Measurements from ENCODE around the gene MYO10. TPM values are rescaled to one million over a fixed set of nuclear protein-coding genes. Genes with fewer than 3 reads are reported as not detected.
A peak's percentile ranks its signal among the peaks of the same experiment; 100 is the strongest.

The MYO10 gene
- total and polyA plus RNA-seq, 4 donors: 27.9 to 77.7 (median 41.8) TPM

GRCh38 chr5:16803831-16804230 is 132.3 kb downstream of the MYO10 start:
- H3K9me3 ChIP-seq (ENCODE audit: control insufficient read depth, insufficient read depth, low read length): no peaks in the 10 kb centered on the region
- no peaks in the 10 kb centered on the region for H3K4me1 ChIP-seq (ENCODE audit: control insufficient read depth, insufficient read depth, low read length)
- H3K27ac ChIP-seq (ENCODE audit: low read depth, low read length): no peak overlapping the region
- no peak overlapping the region for H3K4me3 ChIP-seq (ENCODE audit: low read depth, low read length)
- no peaks in the 10 kb centered on the region for H3K36me3 ChIP-seq (ENCODE audit: control insufficient read depth, insufficient read depth, low read length)
- no peaks in the 10 kb centered on the region for H3K27me3 ChIP-seq (ENCODE audit: control insufficient read depth, insufficient read depth, low read length)
- no peak for DNase-seq (ENCODE audit: low read depth in 4 of 6, low spot score in 6 of 6)
- 95% methylated on average over 9 of the region's 9 CpGs for WGBS (ENCODE audit: insufficient coverage)

GRCh38 chr5:16800477-16800876 is 135.6 kb downstream of the MYO10 start:
- WGBS (ENCODE audit: insufficient coverage): 96% methylated on average over 3 of the region's 10 CpGs
- Histone ChIP-seq H3K27me3 (ENCODE audit: control insufficient read depth, insufficient read depth, low read length) (no peaks in the 10 kb centered on the region), H3K4me3 (ENCODE audit: low read depth, low read length) (no peak overlapping the region), H3K4me1 (ENCODE audit: control insufficient read depth, insufficient read depth, low read length) (no peaks in the 10 kb centered on the region), H3K36me3 (ENCODE audit: control insufficient read depth, insufficient read depth, low read length) (no peaks in the 10 kb centered on the region), H3K9me3 (ENCODE audit: control insufficient read depth, insufficient read depth, low read length) (no peaks in the 10 kb centered on the region), H3K27ac (ENCODE audit: low read depth, low read length) (no peak overlapping the region)
- no peak for DNase-seq (ENCODE audit: low read depth in 4 of 6, low spot score in 6 of 6)

DNA sequence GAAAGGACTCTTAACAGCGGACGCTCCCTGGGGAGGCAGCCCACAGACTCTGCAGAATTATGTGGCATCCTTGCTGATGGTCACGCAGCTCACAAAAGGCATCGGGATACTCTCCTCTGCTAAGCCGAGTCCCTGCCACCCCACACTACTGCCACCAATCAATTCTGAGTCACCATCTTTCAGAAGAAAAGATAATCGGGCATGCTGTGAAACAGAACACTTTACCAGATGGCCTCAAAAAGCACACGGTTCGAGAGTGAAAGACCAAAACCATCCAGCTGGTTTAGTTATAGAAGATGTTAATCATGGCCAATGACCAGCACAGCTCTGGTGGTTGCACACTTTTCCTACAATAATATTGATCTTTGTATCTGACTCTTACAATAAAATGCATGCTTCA is 136.3 kb downstream of the MYO10 start:
- WGBS (ENCODE audit: insufficient coverage): 55% methylated on average over 3 of the region's 8 CpGs
- Histone ChIP-seq H3K36me3 (ENCODE audit: control insufficient read depth, insufficient read depth, low read length) (no peaks in the 10 kb centered on the region), H3K9me3 (ENCODE audit: control insufficient read depth, insufficient read depth, low read length) (no peaks in the 10 kb centered on the region), H3K27me3 (ENCODE audit: control insufficient read depth, insufficient read depth, low read length) (no peaks in the 10 kb centered on the region), H3K4me1 (ENCODE audit: control insufficient read depth, insufficient read depth, low read length) (no peaks in the 10 kb centered on the region), H3K4me3 (ENCODE audit: low read depth, low read length) (no peak overlapping the region), H3K27ac (ENCODE audit: low read depth, low read length) (no peak overlapping the region)
- no peak for DNase-seq (ENCODE audit: low read depth in 4 of 6, low spot score in 6 of 6)

DNA sequence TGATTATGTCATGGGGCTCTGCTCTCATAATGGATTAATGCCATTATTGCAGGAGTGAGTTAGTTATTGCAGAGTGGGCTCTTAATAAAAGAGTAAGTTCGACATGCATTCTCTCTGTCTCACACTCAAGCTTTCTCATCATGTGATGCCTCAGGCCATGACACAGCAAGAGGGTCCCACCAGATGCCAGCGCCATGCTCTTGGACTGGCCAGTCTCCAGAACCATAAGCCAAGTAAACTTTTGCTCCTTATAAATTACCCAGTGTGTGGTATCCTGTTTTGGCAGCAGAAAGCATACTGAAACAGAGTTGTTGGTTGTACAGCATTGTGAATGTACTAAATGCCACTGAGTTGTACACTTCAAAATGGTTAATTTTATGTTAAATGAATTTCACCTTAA is 138.1 kb downstream of the MYO10 start:
- WGBS (ENCODE audit: insufficient coverage): no CpG with 5 or more reads among the region's 2 CpGs

DNA sequence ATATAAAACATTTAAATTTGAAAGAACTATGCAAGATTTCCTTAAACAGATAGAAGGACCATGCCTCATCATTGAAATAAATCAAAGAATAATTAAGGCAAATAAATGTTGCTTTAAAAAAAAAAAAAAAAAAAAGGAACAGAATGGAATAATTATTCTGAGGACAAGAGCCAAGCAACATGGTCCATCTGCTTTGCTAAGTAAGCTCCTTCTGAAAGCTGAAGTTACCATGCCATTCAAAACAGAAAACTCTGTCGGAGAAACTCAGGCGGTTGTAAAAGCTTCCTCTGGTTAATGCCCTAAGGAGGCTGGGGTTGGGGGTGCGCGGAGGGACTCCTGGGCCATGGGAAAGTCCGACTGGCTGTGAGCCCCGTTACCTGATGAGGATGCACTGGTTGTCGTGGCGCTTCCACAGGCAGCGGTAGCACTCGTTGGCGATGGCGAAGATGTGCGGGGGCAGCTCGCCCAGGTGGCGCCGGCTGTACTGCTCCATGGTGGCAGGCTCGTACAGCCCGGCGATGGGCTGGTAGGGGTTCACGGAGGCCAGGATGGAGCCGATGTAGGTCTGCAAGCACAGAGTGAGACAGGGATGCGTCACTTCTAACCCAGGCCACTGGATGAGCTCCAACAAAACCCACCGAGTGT is 141.7 kb downstream of the MYO10 start:
- no peak overlapping the region for H3K4me3 ChIP-seq (ENCODE audit: low read depth, low read length)
- WGBS (ENCODE audit: insufficient coverage): 89% methylated on average over 22 of the region's 23 CpGs
- H3K4me1 ChIP-seq (ENCODE audit: control insufficient read depth, insufficient read depth, low read length): peaks cover 4% of the 10 kb centered on the region
- no peak overlapping the region for H3K27ac ChIP-seq (ENCODE audit: low read depth, low read length)
- peak in 1 of 6 donors; percentile 87 for DNase-seq (ENCODE audit: low read depth in 4 of 6, low spot score in 6 of 6)
- H3K27me3 ChIP-seq (ENCODE audit: control insufficient read depth, insufficient read depth, low read length): no peaks in the 10 kb centered on the region
- no peaks in the 10 kb centered on the region for H3K36me3 ChIP-seq (ENCODE audit: control insufficient read depth, insufficient read depth, low read length)
- H3K9me3 ChIP-seq (ENCODE audit: control insufficient read depth, insufficient read depth, low read length): no peaks in the 10 kb centered on the region

More for the DNA sequence above, 138.1 kb downstream of the MYO10 start:
- H3K36me3 ChIP-seq (ENCODE audit: control insufficient read depth, insufficient read depth, low read length): no peaks in the 10 kb centered on the region
- no peaks in the 10 kb centered on the region for H3K9me3 ChIP-seq (ENCODE audit: control insufficient read depth, insufficient read depth, low read length)
- no peaks in the 10 kb centered on the region for H3K4me1 ChIP-seq (ENCODE audit: control insufficient read depth, insufficient read depth, low read length)
- no peak overlapping the region for H3K4me3 ChIP-seq (ENCODE audit: low read depth, low read length)
- no peak overlapping the region for H3K27ac ChIP-seq (ENCODE audit: low read depth, low read length)
- H3K27me3 ChIP-seq (ENCODE audit: control insufficient read depth, insufficient read depth, low read length): no peaks in the 10 kb centered on the region
- DNase-seq (ENCODE audit: low read depth in 4 of 6, low spot score in 6 of 6): no peak

DNA sequence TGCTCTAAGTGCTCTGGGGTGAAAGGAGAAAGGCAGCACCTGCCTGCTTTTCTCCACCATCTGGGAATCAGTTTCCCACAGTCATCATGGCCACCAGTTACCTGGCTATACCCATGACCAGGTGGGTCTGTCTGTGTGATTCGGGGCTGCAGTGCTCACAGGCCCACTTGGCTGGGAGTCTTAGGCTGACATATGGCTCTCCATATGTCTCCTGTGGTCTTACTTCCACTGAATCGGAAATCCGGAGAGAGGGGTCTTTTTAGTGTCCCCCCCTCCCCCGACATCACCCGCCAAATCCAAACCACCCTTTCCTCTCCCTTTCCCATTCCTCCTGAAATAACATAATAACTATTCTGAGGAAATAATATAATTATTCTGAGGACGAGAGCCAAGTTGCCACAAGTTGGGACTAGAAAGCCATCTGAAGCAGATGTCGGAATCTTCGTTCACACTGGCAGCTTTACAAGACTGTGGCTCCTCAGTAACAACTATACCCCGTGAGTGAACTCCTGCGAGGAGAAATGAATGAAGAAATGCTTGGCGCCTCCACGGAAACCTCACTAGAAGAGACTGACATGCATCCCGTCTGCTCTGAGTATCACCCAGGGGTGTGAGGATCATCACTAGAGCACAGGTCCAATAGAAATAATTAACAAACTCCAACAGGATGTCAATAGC is 143.4 kb downstream of the MYO10 start:
- 58% methylated on average over 4 of the region's 13 CpGs for WGBS (ENCODE audit: insufficient coverage)

GRCh38 chr5:16791904-16792597 is 144.0 kb downstream of the MYO10 start:
- peak in 1 of 6 donors; percentile 51 for DNase-seq (ENCODE audit: low read depth in 4 of 6, low spot score in 6 of 6)
- WGBS (ENCODE audit: insufficient coverage): 63% methylated on average over 8 of the region's 10 CpGs
- H3K27me3 ChIP-seq (ENCODE audit: control insufficient read depth, insufficient read depth, low read length): no peaks in the 10 kb centered on the region
- H3K4me3 ChIP-seq (ENCODE audit: low read depth, low read length): no peak overlapping the region
- no peak overlapping the region for H3K27ac ChIP-seq (ENCODE audit: low read depth, low read length)
- peaks cover 4% of the 10 kb centered on the region for H3K4me1 ChIP-seq (ENCODE audit: control insufficient read depth, insufficient read depth, low read length)
- no peaks in the 10 kb centered on the region for H3K36me3 ChIP-seq (ENCODE audit: control insufficient read depth, insufficient read depth, low read length)
- no peaks in the 10 kb centered on the region for H3K9me3 ChIP-seq (ENCODE audit: control insufficient read depth, insufficient read depth, low read length)

More for the DNA sequence above, 143.4 kb downstream of the MYO10 start:
- H3K27me3 ChIP-seq (ENCODE audit: control insufficient read depth, insufficient read depth, low read length): no peaks in the 10 kb centered on the region
- H3K27ac ChIP-seq (ENCODE audit: low read depth, low read length): no peak overlapping the region
- no peaks in the 10 kb centered on the region for H3K36me3 ChIP-seq (ENCODE audit: control insufficient read depth, insufficient read depth, low read length)
- no peak overlapping the region for H3K4me3 ChIP-seq (ENCODE audit: low read depth, low read length)
- peaks cover 4% of the 10 kb centered on the region for H3K4me1 ChIP-seq (ENCODE audit: control insufficient read depth, insufficient read depth, low read length)
- H3K9me3 ChIP-seq (ENCODE audit: control insufficient read depth, insufficient read depth, low read length): no peaks in the 10 kb centered on the region
- peak in 1 of 6 donors; percentile 91 for DNase-seq (ENCODE audit: low read depth in 4 of 6, low spot score in 6 of 6)

- no peak overlapping the region for H3K4me3 ChIP-seq (ENCODE audit: low read depth, low read length)
These were observed 144.9 kb downstream of the MYO10 start for GRCh38 chr5:16791036-16791705.

GRCh38 chr5:16788957-16789356 is 147.1 kb downstream of the MYO10 start:
- 96% methylated on average over 5 of the region's 5 CpGs for WGBS (ENCODE audit: insufficient coverage)
- Histone ChIP-seq H3K27ac (ENCODE audit: low read depth, low read length) (no peak overlapping the region), H3K4me1 (ENCODE audit: control insufficient read depth, insufficient read depth, low read length) (peaks cover 4% of the 10 kb centered on the region), H3K9me3 (ENCODE audit: control insufficient read depth, insufficient read depth, low read length) (no peaks in the 10 kb centered on the region), H3K36me3 (ENCODE audit: control insufficient read depth, insufficient read depth, low read length) (no peaks in the 10 kb centered on the region), H3K27me3 (ENCODE audit: control insufficient read depth, insufficient read depth, low read length) (no peaks in the 10 kb centered on the region), H3K4me3 (ENCODE audit: low read depth, low read length) (no peak overlapping the region)
- no peak for DNase-seq (ENCODE audit: low read depth in 4 of 6, low spot score in 6 of 6)

More at GRCh38 chr5:16791036-16791705, 144.9 kb downstream of the MYO10 start:
- H3K27me3 ChIP-seq (ENCODE audit: control insufficient read depth, insufficient read depth, low read length): no peaks in the 10 kb centered on the region
- H3K36me3 ChIP-seq (ENCODE audit: control insufficient read depth, insufficient read depth, low read length): no peaks in the 10 kb centered on the region
- H3K27ac ChIP-seq (ENCODE audit: low read depth, low read length): peak overlapping the region; percentile 29
- WGBS (ENCODE audit: insufficient coverage): 0% methylated on average over 1 of the region's 6 CpGs
- H3K4me1 ChIP-seq (ENCODE audit: control insufficient read depth, insufficient read depth, low read length): peaks cover 4% of the 10 kb centered on the region
- peak; percentile 45 to 93 (median 60) for DNase-seq (ENCODE audit: low read depth in 4 of 6, low spot score in 6 of 6)
- no peaks in the 10 kb centered on the region for H3K9me3 ChIP-seq (ENCODE audit: control insufficient read depth, insufficient read depth, low read length)

Data from spinal cord (tissue), 10 donors.